HuH-7.5 (cell line): ENCODE results near the gene HECTD4.
A peak's percentile ranks its signal among the peaks of the same experiment; 100 is the strongest.
"Not testable (repeated sequence)": the region's sequence is repeated elsewhere in the genome, so short reads cannot be mapped to it uniquely, and the experiment has no call there.

Experiments used
- DNase-seq: peaks from one replicate; pipeline ENCODE4 v3.0.0; 2011; ENCODE audit warnings: low spot score

HECTD4 gene

DNA sequence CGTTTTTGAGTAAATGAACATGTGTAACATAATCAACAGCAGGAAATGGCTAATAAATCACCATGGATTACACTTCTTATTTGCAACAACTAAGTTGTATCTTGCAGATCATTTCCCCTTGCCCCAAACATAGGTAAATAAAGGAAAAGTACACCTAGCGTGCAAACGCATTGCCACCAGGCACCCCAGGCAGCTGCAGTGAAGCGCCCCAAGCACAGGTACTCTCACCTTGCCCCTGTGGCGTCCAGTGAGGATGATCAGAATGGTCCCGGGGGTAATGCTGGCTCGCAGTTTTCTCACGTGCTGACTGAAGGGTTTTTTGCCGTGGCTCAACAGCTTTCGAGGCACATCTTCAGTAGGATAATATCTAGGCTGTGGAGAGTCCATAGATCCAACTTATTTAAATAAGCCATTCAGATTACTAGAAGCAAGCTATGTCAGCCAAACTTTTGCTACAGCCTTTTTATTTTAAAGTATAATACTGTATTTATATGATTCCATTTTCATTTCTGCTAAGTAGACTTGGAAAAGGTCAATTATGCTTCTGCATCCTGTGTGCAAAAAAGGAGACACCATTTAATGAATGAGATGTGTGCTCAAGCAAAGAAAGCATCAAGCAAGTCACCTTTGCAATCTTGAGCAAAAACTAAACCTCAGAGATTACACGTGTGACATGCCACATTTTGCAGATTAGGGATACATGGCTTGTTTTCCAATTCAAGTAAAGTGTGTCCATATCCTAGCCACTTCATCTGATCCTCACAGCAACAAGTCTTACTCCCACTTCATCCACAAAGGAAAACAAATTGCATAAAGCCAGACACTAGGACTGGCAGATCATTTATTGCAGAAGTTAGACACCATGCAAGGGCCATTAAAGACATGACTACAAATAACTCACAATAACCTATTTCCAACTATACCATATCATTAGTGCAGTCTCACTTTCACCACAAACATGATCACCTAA is 24.6 kb upstream of the HECTD4 start:
- no peak for DNase-seq

DNA sequence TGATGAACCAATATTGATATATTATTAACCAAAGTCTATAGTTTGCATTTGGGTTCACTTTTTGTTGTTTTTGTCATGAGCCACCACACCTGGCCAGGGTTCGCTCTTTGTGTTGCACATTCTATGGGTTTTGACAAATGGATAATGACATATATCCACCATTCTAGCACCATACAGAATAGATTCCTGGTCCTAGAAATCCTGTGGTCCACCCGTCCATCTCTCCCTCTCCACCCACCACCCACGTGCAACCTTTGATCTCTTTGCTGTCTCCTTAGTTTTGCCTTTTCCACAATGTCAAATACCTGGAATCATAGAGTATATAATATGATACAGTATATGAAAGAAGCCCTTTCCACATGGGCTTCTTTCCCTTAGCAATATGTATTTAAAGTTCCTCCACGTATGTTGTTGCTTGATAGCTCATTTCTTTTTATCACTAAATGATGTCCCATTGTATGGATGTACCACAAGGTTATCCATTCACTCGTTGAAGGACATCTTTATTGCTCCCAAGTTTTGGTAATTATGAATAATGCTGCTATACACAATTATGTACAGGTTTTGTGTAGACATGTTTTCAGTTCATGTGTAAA is 19.8 kb upstream of the HECTD4 start:
- no peak for DNase-seq

DNA sequence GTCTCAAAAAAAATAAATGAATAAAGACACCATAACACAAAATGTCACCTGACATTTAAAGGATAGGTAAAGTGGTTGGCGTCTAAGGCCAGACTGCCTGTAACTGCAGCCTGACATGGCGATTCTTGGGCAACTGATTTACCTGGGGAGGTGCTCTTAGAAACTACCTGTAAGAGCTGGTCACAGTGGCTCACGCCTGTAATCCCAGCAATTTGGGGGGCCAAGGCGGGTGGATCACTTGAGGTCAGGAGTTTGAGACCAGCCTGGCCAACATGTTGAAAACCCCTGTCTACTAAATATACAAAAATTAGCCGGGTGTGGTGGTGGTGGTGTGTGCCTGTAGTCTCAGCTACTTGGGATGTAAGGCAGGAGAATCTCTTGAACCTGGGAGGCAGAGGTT is 18.8 kb upstream of the HECTD4 start:
- no peak for DNase-seq

DNA sequence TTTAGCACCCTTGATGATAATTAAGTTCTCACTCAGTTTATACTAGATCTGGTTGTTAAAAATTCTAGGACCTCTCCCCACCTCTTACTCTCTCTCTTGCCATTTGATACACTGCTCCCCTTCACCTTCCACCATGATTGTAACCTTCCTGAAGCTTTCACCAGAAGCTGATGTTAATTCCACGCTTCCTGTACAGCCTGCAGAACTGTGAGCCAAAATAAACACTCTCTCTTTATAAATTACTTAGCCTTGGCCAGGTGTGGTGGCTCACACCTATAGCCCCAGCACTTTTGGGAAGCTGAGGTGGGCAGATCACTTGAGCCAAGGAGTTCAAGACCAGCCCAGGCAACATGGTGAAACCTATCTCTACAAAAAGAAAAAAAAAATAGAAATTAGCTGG is 11.1 kb upstream of the HECTD4 start:
- no peak for DNase-seq

DNA sequence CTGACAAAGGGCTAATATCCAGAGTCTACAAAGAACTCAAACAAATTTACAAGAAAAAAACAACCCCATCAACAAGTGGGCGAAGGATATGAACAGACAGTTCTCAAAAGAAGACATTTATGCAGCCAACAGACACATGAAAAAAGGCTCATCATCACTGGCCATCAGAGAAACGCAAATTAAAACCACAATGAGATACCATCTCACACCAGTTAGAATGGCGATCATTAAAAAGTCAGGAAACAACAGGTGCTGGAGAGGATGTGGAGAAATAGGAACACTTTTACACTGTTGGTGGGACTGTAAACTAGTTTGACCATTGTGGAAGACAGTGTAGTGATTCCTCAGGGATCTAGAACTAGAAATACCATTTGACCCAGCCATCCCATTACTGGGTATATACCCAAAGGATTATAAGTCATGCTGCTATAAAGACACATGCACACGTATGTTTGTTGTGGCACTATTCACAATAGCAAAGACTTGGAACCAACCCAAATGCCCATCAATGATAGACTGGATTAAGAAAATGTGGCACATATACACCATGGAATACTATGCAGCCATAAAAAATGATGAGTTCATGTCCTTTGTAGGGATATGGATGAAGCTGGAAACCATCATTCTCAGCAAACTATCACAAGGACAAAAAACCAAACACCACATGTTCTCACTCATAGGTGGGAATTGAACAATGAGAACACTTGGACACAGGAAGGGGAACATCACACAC is 7.9 kb upstream of the HECTD4 start:
- not testable (repeated sequence) for DNase-seq

DNA sequence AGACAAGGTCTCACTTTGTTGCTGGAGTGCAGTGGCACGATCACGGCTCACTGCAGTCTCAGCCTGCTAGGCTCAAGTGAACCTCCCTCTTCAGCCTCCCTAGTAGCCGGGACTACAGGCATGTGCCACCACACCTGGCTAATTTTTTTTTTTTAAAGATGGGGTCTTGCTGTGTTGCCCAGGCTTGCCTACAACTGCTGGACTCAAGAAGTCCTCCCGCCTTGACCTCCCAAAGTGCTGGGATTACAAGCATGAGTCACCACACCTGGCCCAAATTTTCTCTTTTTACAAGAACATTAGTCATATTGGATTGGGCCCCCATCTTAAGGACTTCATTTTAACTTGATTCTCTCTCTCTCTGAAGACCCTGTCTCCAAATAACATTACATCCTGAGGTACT is 7.0 kb upstream of the HECTD4 start:
- no peak for DNase-seq

DNA sequence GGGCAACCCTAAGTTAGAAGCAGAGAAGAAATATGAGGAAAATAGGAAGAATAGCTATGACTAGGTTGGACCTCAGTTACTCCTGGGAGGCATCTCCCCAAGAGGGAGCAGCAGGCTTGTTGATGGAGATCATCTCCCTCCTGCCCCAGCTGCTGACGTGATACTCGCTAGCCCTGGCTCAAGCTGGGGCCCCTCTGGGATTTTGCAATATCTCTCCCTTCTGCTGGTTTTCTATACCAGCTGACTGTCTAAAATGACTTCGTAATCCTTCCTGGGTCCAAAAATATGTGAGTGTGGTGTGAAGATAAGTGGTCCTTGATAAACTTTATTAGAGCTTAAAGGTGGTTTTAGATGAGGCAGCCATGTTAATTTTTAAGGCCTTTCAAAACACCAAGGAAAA is 4.5 kb upstream of the HECTD4 start:
- DNase-seq, result peak; percentile 40

DNA sequence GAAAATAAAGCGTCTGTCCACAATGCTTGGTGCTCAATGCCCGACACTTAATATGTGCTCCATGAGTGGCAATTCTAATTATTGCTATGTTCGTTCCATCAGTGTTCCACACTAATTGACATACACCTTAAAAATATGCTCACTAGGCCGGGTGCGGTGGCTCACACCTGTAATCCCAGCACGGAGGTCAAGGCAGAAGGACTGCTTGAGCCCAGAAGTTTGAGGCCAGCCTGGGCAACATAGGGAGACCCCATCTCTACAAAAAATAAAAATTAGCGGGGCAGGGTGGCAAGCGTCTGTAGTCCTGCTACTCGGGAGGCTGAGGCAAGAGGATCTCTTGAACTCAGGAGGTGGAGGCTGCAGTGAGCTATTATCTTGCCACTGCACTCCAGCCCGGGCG is 635 bp upstream of the HECTD4 start:
- no peak for DNase-seq

DNA sequence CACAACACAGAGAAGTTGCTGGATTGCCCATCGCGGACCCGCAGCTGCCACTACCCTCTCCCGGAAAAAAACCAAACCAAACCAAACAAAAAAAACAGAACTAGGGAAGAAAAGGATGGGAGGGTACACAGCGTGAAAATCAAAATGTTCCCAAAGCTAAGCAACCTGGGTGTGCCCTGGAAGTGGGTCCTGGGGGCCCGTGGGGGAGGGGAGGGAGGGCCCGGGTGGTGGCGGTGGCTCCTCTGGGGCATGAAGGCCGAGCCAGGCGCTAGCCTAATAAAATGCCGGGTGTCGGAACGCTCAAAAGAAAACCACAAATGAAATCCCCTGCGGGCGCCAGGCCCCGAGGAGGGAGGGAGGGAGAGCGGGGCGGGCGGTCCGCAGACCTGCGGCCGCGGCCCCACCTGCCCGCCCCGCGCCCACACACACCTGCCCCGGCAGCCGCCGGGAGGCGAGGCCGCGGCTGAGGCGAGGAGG is 787 bp downstream of the HECTD4 start:
- peak; percentile 42 for DNase-seq

DNA sequence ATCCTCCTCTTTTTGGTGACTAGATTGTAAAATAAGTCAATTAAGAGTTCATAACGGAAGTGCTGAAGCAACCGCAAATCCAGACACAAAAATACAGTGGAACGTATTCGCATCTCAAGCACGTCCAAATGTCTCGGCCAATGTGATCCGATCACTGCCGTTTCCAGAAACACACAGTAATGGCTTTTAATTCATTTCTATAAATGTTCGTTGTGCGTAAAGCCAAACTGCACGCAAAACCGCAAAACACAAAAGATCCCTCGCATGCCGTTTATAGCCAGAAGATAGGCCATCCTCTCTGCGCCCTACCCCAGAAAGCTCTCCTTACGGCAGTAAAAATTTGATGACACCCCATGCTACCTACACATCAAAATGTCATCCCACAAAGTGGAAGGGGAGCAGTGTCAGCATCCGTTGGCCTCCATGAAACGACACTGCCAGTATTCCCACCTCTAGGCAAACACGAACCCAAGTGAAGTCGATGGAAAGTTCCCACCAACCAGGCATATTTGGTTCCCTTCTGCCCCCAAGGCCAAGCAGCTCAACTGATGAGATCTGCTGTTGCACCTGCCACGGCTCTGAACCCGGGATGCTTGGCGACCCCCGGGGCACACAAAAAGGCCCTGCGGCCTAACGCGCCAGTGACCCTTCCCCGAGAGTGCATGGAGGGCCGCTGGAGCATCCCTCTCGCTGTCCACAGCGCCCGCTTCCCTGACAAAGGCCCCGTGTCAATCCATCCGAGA is 1.4 kb downstream of the HECTD4 start:
- no peak for DNase-seq

DNA sequence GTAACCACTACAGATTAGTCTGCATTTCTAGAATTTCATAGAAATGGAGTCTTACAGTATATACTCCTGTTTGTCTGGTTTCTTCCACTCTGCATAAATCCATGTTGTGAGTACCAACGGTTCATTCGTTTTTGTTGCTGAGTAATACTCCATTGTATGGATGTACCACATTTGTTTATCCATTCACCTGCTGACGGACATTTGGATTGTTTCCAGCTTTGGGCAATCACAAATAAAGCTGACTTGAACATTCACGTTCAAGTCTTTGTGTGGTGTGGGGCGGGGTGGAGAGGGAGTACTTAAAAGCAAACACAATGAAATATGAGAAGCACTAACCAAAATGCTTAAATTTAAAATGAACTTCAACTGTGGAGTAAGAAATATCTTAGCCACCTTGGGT is 7.1 kb downstream of the HECTD4 start:
- no peak for DNase-seq

DNA sequence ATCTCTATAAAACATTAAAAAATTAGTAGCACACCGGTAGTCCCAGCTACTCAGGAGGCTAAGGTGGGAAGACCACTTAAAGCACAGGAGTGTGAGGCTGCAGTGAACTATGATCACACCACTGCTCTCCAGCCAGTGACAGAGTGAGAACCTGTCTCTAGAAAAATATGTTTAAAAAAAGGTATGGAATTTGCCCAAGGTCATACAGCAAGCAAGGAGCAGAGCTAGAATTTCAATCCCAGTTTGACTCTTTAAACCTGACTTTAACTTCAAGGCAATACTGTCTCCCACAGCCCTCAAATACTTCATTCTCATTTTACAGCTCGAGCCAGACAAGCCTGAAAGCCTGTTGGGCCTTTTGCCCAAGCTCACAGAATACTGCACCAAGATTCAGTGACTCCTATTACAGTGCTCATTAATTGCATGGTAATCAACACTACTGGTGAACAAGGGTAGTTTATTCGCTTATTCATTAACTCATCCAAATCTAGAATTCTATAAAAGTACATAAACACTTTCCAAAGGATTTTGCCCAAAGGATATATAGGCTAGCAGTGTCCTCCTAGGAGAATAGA is 8.0 kb downstream of the HECTD4 start:
- DNase-seq, result no peak

DNA sequence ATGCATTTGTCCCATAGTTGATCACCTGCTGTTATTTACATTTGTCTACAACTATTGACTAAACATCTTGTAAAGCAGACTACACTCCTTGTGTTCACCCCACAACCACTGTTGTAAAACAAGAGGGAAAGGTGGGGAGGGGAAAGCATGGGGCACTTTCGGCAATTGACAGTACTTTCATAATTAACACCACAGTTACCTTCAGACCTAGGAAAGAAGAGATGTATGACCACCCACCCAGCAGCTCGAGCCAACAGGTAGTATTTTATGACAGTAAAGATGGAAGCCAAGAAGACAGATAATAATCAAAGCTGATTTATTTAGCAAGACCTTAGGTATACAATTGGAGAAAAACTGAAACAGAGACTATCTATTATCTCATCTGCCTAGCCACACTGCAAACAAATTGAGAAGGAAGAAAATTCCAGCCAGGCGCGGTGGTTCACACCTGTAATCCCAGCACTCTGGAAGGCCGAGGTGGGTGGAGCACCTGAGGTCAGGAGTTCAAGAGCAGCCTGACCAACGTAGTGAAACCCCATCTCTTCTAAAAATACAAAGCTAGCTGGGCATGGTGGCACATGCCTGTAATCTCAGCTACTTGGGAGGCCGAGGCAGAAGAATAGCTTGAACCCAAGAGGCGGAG is 11.2 kb downstream of the HECTD4 start:
- no peak for DNase-seq

DNA sequence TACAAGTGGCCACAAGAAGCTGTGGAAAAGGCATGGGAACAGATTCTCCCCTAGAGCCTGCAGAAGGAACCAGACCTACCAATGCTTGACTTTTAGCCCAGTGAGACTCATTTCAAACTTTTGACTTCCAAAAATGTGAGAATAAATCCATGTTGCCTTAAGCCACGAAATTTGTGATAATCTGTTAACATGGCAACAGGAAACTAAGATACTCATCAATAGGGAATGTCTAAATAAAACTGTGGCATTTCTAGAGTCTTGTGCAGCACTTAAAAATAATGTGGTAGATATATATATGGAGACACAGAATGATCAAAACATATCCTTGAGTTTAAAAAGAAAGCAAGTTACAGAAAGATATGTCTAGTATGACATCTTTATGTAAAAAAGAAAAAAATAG is 12.0 kb downstream of the HECTD4 start:
- DNase-seq, result no peak

DNA sequence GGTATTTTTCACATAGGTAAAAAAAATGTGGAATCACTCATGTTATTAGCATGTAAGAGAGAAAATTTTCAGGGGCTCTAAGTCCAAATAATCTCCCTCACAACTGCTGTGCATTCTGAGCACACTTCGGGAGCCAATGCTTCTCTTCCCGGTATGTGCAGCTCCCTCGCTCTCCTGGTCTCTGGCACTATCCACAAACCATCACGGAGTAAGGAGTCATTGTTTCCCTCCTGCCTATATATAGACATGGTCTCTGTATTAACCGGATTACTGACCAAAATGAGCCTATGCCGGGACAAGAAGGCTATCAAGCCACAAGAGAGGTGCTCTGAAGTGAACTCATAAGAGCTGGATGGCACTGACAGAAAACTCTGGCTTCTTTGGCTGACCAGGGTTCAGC is 13.4 kb downstream of the HECTD4 start:
- no peak for DNase-seq

DNA sequence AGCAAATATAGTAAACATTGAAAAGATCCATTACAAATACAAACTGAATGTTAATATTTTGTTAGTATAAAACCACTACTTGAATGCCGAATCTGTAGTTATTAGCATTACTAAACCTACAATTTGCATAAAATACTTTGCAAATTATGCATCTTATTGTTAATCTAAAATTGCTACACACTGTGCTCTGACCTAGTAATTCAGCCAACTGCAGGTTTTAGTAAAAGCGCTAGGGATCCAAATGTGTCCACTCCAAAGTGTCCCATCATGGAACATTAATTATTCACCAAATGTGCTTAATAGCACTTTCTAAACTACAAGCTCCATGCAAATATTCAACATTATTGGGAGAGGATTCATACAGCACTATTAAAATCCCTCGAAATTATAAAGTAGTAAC is 14.3 kb downstream of the HECTD4 start:
- DNase-seq, result no peak

DNA sequence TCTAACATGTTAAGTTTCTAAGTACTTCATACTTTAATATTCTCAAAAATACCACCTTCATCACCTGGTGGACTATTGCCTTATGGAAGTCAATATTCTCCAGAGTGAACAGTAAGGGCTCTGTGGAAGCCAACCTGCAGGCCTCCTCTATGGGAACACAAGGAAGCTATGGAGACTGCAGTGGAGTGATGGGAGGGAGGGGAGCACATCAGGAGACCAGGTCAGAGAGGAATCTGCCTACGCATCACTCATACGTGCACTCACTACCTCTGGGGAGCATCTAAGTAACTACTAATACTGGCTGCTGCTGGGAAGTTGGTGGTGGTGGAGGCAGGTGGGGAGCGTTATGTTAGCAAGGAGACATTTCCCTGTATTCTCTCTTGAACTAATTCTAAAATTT is 19.9 kb downstream of the HECTD4 start:
- no peak for DNase-seq

DNA sequence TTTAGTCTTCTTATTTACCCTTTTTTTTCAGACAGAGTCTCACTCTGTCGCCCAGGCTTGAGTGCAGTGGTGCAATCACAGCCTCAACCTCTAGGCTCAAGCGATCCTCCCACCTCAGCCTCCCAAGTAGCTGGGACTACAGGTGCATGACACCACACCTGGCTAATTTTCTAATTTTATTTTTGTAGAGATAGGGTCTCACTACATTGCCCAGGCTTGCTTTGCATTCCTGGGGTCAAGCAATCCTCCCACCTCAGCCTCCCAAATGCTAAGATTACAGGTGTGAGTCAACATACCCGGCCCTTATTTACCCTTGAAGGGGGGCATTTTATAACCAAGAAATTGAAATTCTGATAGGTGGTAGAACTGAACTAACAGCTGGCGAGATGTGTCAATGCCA is 21.0 kb downstream of the HECTD4 start:
- no peak for DNase-seq

DNA sequence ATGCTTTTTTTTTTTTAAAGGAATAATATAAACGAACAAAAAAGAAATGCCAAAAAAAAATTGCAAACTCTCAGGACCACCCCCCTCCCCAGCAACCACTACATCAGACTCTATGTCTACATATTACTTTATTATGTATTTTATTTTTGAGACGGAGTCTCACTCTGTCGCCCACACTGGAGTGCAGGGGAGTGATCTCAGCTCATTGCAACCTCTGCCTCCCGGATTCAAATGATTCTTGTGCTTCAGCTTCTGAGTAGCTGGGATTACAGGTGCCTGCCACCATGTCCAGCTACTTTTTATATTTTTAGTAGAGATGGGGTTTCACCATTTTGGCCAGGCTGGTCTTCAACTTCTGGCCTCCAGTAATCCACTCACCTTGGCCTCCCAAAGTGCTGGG is 22.9 kb downstream of the HECTD4 start:
- no peak for DNase-seq

DNA sequence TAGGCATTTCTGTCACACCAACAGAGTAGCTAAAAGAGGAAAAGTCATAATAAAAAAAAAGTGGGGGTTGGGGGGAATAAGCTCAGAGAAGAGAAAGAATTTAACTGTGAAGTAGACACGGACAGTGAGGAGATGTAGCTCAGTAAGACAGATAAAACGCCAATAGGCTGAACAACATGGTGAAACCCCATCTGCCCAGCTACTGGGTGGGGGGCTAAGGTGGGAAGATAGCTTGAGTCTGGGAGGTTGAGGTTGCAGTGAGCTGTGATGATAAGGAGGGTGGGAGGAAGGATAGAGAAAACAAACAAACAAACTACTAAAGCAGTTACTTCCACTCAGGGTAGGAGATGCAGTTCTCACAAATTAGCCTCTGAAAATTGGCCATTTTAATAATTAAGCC is 25.0 kb downstream of the HECTD4 start:
- no peak for DNase-seq

DNA sequence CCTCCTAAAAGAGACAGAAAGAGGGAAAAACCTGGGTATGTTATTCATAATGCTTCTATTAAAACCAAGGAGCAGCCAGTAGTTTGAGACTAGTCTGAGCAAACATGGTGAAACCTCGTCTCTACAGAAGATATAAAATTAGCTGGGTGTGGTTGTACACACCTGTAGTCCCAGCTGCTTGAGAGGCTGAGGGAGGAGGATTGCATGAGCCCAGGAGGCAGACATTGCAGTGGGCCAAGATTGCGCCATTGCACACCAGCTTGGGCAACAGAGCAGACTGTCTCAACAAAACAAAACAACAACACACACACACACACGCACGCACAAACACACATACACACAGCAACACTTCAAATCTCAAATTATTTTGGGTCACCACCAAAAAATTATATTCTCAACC is 27.8 kb downstream of the HECTD4 start:
- DNase-seq, result no peak
